ENCODE data around the gene RPP38.

Gene RPP38

GRCh38 chr10:15123749-15124184 is 26.6 kb downstream of the RPP38 start:
- no peaks in the 10 kb centered on the region for H3K9me3 Mint-ChIP-seq
- H3K27ac Mint-ChIP-seq: no peak overlapping the region
- peaks cover 34% of the 10 kb centered on the region for H3K36me3 Mint-ChIP-seq (ENCODE audit: low read depth)
- no peaks in the 10 kb centered on the region for H3K27me3 Mint-ChIP-seq (ENCODE audit: low read depth)
- no peaks in the 10 kb centered on the region for H3K4me1 Mint-ChIP-seq
- no peak for TF ChIP-seq CTCF (IDR thresholded peaks at IDR 0.05; ENCODE audit: unreplicated experiment in 3 of 3)
- no peak overlapping the region for H3K4me3 Mint-ChIP-seq

GRCh38 chr10:15124190-15124589 is 27.0 kb downstream of the RPP38 start:
- TF ChIP-seq CTCF (IDR thresholded peaks at IDR 0.05; ENCODE audit: unreplicated experiment in 3 of 3): no peak
- peaks cover 38% of the 10 kb centered on the region for H3K36me3 Mint-ChIP-seq (ENCODE audit: low read depth)
- H3K4me1 Mint-ChIP-seq: no peaks in the 10 kb centered on the region
- no peak overlapping the region for H3K27ac Mint-ChIP-seq
- no peak overlapping the region for H3K4me3 Mint-ChIP-seq
- no peaks in the 10 kb centered on the region for H3K9me3 Mint-ChIP-seq
- H3K27me3 Mint-ChIP-seq (ENCODE audit: low read depth): no peaks in the 10 kb centered on the region

- TF ChIP-seq CTCF (IDR thresholded peaks at IDR 0.05; ENCODE audit: unreplicated experiment in 3 of 3): no peak
Observed at GRCh38 chr10:15124908-15125307, 27.8 kb downstream of the RPP38 start.

GRCh38 chr10:15131330-15131729 is 34.2 kb downstream of the RPP38 start:
- H3K27ac Mint-ChIP-seq: no peak overlapping the region
- no peak for TF ChIP-seq CTCF (IDR thresholded peaks at IDR 0.05; ENCODE audit: unreplicated experiment in 3 of 3)
- H3K27me3 Mint-ChIP-seq (ENCODE audit: low read depth): no peaks in the 10 kb centered on the region
- no peaks in the 10 kb centered on the region for H3K9me3 Mint-ChIP-seq
- H3K4me3 Mint-ChIP-seq: no peak overlapping the region
- peaks cover 64% of the 10 kb centered on the region for H3K36me3 Mint-ChIP-seq (ENCODE audit: low read depth)
- H3K4me1 Mint-ChIP-seq: no peaks in the 10 kb centered on the region

More at GRCh38 chr10:15124908-15125307, 27.8 kb downstream of the RPP38 start:
- H3K27me3 Mint-ChIP-seq (ENCODE audit: low read depth): no peaks in the 10 kb centered on the region
- H3K27ac Mint-ChIP-seq: no peak overlapping the region
- no peaks in the 10 kb centered on the region for H3K9me3 Mint-ChIP-seq
- no peaks in the 10 kb centered on the region for H3K4me1 Mint-ChIP-seq
- H3K36me3 Mint-ChIP-seq (ENCODE audit: low read depth): peaks cover 44% of the 10 kb centered on the region
- H3K4me3 Mint-ChIP-seq: no peak overlapping the region

- Mint-ChIP-seq H3K27ac (no peak overlapping the region), H3K9me3 (no peaks in the 10 kb centered on the region), H3K36me3 (ENCODE audit: low read depth) (peaks cover 56% of the 10 kb centered on the region), H3K4me1 (peaks cover 3% of the 10 kb centered on the region), H3K27me3 (ENCODE audit: low read depth) (no peaks in the 10 kb centered on the region), H3K4me3 (no peak overlapping the region)
- TF ChIP-seq CTCF (IDR thresholded peaks at IDR 0.05; ENCODE audit: unreplicated experiment in 3 of 3): no peak
Observed at GRCh38 chr10:15136129-15137035, 39.2 kb downstream of the RPP38 start.

GRCh38 chr10:15137036-15137359 is 39.8 kb downstream of the RPP38 start:
- no peaks in the 10 kb centered on the region for H3K9me3 Mint-ChIP-seq
- peaks cover 9% of the 10 kb centered on the region for H3K4me1 Mint-ChIP-seq
- no peaks in the 10 kb centered on the region for H3K27me3 Mint-ChIP-seq (ENCODE audit: low read depth)
- TF ChIP-seq CTCF (IDR thresholded peaks at IDR 0.05; ENCODE audit: unreplicated experiment in 3 of 3): no peak
- H3K36me3 Mint-ChIP-seq (ENCODE audit: low read depth): peaks cover 53% of the 10 kb centered on the region
- H3K27ac Mint-ChIP-seq: no peak overlapping the region
- no peak overlapping the region for H3K4me3 Mint-ChIP-seq

Measured in nephron (organoid).